Inferior parietal cortex (tissue), 1 donor: Measurements from ENCODE around the gene NHS.

Experiments used
- DNase-seq: peaks from one replicate; pipeline ENCODE4 v3.0.0-alpha.2; 2016; ENCODE audit errors: extremely low spot score

Gene NHS

DNA sequence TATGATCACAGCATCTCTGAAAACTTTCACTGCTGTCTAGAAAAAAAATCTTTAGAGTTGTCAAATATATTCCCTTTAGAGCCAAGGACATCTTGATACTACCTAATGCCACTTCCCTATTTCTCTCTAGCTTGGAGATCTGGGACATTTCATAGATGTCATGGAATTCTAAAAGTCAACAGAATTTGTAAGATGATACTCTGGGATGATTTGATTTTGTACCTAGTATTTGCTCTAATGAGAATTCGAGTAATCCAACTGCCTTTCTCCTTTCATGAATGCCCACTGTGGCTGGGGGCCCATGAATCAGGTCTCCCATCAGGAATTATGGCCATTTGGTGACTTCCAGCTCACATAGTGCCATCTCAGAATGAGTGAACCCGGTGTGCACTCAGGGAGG, 73.2 kb downstream of the NHS start:
- DNase-seq: no peak

DNA sequence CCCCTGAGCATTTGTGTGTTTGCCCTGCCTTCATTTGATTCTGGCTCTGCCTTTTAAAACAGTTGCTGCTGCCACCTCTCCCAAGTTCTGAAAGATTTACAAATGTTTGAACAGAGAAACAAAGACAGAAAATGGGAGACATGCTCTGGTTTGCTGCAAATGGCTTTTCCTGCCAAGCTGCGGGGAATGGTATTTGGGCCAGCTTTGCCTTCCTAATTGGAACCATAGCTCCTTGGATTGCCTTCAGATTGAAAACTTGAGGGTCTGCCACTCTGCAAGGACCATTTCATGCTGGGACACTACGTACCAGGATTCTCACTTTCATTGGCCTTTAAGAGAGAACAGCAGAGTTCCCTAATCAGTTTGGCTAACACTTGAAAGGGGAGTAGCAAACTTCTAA, 74.9 kb downstream of the NHS start:
- no peak for DNase-seq

DNA sequence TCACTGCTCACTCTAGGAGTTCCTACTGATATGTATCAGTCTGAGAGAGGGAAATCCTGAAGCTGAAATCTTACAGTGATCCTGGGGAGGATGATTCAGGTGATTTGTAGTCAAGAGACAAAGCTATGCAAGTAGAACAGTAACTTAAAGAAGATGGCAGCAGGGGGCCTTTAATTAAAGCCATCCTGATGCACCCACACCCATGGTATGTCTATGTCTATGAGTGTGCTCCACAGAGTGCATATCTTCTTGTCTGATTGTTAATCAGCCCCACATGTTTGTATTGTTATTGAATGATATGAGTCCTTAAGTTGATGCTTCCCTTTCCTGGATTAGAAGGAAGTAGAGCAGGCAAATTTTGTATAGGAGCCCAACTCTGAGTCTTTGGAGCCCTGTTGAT, 78.8 kb downstream of the NHS start:
- no peak for DNase-seq

DNA sequence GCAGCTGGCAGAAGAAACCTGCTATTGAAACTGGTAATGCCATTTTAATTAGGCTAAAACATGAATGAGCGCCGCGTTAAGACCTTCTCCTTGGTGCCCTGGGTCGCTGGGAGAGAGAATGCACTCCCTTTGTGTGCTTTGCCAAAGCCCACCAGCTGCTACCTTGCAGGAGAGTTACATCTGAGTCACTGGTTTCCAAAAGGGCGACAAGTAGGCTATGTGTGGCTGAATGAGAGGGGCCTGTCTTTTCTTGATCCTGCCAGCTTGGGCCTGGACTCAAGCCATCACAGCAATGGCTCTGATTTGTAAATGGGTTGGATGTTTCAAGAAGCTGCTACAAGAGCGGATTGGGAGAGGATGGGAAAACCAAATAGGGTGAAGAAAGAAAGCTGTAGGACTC, 81.5 kb downstream of the NHS start:
- peak; percentile 11 for DNase-seq

DNA sequence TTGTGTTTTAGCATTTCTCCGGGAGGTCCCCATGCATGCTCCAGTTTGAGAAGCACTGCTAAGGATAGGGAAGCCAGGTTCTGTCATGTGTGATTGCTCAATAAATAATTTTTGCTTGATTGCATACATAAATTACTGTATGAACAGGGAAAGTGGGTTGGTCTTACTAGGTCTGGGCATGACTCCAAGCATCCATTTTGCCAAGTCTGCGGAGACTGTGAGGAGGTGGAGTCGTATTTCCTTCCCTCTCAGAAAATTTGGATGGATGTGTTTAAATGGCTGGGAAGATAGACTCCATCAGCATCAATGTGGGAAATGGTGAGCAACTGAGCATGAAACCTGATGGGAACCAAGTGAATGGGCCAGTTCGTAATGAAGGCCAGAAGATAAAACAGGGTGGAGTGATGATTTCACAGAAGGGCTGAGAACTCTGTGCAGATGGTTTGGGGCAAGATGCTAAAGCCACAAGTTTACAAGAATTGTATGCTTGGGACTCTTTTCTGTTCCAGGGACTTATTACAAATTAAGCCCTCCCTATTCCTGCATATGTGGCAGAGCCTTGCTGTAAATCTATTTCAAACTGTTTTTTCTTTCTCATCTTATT, 84.1 kb downstream of the NHS start:
- no peak for DNase-seq

DNA sequence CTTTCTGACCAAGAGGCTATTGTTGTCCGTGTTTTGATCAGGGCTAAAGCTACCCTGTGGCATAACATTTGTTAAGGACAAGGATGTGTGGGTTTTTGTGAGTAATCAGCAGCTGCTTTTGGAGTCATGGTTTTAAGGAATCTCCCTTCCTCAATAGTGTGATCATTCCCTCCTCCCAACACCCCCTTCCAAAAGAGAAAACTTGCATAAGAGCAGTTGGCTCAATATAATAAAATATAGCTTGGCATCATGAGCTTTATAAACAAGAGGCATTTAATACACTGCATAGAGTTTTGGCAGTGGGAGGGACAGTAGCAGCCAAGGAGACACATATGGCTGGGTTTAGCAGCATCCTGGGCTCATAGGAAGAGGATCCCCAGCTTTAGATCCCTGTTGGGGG, 84.7 kb downstream of the NHS start:
- no peak for DNase-seq

DNA sequence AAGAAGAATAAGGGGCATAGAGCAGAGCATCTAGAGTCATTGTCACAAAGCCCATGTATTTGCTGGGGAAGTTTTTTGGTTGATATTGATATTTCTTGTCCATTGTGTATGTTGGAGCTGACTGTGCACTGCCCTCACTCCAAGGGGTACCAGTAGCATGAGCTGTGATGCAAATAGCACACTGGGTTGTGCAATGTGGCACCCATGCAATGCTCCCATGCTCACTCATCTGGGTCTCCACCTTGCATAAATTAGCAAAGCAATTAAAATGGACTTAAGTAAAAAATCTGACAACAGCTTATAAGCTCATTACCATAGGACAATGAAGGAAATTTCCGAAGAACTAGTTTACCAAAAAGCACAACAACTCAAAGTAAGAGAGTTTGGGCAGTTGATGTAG, 87.9 kb downstream of the NHS start:
- no peak for DNase-seq

DNA sequence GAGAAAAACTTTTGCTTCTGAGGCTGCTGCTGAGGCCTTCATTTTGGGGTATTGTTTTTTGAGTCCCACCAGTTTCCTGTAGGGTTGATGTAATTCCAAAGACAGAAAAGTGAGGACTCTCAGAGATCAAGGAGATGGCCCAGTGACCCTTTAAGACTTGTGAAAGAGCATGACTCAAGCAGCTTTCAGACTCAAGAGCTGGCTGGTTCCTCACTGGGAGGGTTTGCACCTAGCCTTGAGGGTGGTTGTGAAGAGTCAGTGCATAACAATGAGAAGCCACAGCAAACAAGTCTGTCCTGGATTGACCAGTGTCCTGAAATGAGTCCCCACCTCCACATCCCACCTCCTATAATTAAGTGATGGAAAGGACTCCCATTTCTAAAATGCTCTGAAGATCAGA, 89.2 kb downstream of the NHS start:
- no peak for DNase-seq

DNA sequence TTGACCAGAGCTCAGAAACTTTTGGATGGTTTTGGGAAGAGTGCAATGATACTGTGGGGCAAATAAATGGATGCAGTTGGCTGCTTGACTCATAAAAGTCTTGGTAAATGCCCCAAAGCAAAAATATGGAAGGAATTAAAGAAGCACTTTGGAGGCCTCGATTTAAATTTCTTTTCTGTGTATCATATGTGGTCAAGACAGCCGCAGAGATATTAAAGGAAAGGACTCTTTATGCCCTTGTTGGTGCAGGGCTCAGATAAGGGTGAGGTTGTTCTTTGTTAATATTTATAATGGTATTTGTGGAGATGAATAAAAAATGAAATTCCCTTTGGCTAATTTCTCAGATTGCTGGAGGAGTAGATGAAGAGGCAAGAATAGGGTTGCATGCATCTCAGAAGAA, 90.2 kb downstream of the NHS start:
- DNase-seq: no peak

DNA sequence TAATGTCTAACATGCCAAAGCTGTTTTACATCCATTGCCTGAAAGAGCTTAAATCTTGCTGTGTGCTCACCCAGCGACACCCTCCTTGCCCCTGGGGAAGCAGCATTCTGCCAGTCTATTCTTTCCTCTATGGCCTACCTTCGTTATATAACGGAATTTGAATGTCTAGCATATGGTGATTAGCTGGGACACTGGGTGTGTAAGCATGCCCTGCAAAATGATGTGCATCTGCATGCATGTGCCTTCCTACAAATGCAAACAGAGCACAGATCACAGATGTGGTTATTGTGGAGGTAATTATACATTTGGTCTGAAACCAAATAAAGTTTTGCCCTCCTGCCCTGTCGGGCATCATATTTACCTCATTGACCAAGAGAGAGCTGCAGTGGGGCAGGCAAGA, 90.8 kb downstream of the NHS start:
- DNase-seq: no peak

DNA sequence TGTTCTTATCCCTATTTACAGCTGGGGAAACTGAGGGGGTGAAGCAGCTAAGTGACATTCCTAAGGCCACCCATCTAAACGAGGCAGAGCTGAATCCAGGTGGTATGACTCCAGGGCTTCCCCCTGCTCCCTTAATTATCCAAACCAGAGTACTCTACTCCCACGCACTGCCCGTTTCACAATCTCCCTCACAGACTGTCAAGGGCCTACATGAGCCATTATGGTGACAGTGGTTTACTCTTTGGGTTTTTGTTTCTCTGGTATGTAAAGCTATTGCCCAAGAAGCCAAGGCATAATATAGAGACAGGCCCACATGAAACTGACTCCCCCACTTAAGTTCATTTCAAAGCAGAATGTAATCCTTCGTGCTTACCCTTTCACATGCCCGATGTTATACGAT, 95.1 kb downstream of the NHS start:
- DNase-seq: no peak

DNA sequence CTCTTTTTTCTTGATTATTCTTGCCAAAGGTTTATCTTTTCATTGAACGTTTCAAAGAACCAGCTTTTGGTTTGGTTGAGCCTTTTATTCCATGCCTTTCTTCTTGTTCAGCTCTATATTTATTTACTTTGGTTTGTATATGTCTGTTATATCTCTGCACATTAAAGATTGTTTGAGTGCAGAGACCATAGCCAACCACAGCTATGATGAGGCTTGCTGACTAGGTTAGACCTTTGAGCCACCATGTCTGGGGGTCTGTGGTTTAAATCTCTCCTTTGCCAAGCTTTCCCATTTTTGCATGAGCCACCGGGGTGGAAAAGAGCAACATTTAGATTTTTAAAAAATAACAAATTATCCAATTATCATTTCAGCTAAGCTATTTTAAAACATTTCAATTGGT, 96.1 kb downstream of the NHS start:
- no peak for DNase-seq

DNA sequence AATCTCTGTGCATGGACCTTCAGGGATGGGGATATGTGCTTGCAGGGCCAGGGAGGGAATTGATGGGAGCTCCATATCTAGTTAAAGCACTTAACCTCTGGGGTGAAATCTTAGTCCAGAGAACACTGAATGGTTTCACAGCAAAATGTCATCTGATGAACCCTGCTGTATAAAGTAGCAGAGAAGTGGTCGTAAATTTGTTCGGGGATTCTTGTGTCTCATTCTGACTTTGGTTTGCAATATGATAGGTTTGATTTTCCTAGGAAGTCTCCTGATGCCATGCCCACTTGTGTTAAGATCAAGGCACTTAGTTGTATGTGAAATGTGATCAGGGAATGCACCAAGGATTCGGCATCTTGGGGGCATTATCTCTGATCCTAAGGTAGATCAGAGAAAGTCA, 96.9 kb downstream of the NHS start:
- no peak for DNase-seq

DNA sequence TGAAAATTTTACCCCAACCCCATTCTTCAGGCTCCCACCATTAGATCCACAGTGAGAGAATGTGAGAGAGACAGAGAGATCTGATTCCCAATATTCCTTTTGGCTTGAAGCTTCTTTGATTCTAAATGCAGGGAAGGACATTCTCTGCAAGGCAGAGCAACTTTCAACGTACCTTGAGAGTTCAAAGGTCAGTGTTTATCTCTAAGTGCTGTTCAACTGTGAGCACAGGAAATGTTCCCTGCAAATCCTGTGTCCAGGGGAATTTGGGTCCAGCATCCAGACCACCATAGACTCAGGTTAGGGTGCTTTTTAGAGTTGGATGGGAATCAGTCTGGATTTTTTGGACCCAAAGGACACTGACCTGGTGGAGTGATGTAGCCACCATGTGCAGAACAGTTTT, 97.4 kb downstream of the NHS start:
- DNase-seq: no peak

DNA sequence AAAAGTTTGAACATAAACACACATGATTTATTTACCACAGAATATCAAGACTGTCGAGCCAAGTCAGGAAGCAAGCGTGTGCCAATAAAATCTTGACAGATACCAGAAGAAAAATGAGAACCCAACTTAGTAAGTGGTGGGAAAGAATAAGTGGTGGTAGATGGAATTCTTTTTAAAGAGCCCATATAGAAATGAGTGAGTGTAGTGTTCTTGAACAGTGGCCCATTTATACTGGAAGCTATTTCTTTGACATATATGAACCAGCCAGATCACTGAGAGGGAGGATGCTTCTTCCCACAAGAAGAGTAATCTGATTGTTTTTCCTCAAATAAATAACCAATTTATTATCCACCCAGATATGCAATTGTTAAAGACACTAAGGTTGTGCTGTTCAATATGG, 98.0 kb downstream of the NHS start:
- no peak for DNase-seq

DNA sequence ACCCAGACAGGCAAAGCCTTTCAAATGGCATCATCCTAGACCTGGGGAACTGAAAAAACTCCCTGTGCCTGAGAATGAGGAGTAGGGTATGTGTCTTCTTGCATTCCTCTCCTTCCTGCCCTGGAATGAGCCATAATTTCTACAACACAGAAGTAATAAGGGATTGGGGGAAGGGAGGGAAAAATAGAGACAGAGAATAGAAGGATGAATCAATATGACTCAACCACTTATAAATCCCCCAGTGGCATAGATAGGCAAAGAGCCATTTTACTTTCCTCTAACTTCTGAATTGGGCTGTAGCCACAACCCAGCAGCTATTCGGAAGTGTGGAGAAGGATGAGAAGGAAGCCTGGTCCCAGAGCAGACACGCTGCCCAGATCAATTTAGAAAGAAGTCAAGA, 99.9 kb downstream of the NHS start:
- DNase-seq: no peak

DNA sequence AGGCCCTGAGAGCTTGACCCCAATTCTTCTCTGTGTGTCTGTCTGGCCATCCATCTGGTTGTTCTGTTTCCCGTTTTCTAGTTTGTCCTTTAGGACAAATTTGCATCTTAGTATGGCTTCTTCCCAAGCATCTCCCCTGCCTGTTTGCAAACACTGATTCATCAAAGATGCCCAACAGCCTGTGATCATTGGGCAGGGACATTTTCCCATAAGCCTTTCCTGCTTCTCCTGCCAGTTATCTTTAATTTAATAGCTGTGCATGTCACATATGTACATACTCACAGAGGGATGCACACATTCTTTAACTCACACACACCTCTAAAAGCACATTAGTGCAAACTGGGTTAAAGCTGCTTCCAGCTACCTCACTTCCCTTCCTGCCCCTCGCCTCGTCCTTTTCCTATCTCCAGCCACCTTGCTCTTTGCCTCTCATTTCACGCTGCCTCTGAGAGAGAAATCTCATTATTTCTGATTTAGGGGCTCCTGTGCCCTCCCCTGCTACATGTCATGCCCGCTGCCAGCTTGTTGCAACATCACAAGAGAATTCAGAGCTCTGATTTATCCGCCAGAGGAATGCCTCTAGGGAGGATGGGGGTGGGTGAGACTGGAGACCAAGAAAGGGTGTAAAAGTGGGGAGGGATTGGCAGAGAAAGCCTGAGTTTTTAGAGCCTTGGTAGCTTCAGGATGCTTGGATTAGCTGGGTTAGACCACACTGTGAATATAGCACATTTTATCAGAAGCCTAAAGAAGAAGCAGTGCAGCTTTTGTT, 100.6 kb downstream of the NHS start:
- no peak for DNase-seq

DNA sequence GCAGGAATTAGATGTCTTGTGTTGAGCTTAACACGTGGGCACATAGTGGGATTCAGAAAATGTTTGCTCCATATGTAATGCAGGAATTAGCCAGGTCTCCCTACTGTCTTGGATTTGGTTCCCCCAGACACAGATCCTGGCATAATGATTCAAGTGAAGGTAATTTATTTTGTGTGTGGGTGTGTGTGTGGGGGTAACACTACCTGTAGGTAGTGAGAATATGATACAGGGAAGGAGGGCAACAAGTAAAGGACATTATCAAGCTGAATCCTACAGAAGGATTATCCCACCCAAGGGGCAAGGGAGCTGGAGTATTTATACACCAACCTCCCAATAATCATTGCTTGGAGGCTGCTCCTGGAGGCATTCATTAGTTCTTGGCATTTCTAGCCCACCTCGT, 101.4 kb downstream of the NHS start:
- DNase-seq: no peak

DNA sequence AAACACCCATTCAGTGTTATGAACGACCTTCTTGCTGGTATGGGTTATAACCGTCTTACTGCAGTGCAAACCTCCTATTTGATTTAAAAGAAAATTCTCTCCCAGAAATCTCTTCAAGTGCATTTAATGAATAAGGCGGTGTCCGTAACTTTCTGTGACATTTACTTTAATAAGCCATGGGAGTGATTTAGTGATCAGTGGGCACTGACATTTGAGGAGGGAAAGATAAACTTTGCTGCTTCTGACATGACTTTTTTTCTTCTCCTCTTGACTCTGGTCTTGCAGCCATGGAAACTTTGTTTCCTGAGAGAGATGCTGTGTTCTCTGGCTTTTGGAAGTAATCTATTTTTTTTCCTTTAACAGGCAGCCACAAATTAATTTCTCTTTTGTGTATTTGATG, 106.1 kb downstream of the NHS start:
- no peak for DNase-seq

DNA sequence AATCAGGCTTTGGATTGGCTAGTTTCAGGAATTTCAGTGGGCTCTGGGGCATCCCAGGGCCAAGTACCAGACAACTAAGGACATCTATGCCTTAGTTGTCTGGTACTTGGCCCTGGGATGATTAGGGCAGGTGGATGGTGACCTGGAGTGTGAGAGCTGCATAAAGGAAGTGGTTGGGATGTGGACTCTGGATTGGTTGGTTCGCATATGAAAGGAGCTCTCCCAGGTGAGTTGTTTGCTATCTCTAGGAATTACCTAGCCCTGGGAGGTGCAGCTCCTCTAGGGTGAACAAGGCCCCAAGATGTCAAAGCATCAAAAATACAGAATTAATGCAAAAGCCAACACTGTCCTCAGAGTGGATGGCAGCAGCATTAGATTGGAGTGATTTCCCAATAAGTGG, 109.6 kb downstream of the NHS start:
- no peak for DNase-seq

DNA sequence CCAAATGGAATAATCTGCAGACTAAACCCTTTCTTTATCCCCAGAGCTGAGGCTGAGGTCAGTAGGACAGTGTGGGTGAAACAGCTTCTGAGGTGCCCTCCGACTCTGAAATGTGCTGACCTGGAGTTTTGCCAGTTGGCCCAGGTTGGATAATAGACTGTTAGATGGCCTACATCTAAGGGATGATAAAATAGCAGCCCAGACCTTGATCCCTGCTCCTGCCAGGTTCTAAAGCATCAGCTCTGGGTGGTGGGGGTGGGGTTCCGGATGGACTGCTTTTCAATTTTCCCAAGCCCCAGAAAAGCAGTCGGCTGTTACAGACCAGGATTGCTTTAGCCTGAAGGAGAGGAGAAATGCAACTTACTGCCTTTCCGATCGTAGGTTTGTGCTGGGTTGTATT, 110.4 kb downstream of the NHS start:
- no peak for DNase-seq

DNA sequence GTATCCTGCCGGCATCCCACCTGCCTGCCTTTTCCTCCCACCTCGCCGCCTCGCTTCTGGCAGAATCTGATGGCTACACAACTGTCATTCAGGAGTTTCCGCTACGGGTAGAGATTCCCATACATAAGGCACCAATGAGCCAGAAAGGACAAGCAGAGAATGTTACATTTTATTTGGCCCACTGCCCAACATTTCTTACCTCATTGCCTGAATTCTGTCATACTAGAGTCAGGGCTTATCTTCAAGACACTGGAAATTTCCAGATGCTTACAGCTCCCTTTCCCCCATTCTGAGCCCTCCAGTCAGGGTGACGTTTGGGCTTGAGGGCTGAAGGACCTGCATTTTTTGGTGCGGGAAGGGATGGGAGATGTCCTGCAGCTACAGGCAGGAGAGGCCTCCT, 113.0 kb downstream of the NHS start:
- no peak for DNase-seq

DNA sequence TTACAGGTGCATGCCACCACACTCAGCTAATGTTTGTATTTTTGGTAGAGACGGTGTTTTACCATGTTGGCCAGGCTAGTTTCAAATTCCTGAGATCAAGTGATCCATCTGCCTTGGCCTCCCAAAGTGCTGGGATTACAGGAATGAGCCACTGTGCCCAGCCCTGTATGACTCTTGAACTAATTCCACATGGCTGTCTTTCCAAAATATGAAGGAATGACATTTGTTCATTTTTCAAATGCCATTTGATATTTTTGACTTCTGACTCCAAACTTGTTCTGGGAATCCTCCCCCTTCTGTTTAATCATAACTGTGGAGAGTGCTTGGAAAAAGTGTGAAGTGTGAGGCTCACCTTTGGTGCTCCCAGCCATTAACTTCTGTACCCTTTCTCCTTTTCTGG, 119.2 kb downstream of the NHS start:
- no peak for DNase-seq

DNA sequence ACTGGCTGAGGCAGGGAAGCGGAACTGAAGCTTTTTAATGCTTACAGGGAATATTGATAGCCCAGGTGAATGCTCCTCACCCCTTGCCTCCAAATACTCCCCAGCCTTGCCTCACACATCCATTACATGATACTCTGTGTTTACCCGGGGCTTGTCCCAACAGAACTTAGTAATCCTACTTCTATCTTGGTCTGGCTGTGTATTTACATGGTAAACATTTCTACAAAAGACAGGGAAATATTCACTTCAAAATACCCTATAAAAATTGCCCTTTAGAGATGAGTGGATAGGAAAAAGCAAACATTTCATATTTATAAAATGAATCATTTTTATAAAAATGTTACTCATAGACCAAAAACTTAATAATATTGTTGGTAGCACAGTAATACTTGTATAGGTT, 120.1 kb downstream of the NHS start:
- no peak for DNase-seq
